Liver (tissue), 3 donors: ENCODE measurements around the gene CXCL14.

Experiments used
- EGR1 ChIP-seq, 2 donors: IDR thresholded peaks; 2 replicates each; pipeline ENCODE4 v1.6.1; 2016 to 2018; ENCODE audit warnings: antibody characterized with exemption in 2 of 2, low read depth in 2 of 2
- FOXA1 ChIP-seq: IDR thresholded peaks from 2 replicates; pipeline ENCODE4 v1.6.1; 2016; ENCODE audit warnings: antibody characterized with exemption
- HNF4A ChIP-seq, 2 donors: conservative IDR thresholded peaks; 2 replicates each; pipeline ENCODE4 v1.6.1; 2016; ENCODE audit warnings: antibody characterized with exemption in 2 of 2, mild to moderate bottlenecking in 2 of 2
- JUND ChIP-seq, 2 donors: IDR thresholded peaks; 2 replicates each; pipeline ENCODE4 v1.6.1; 2016; ENCODE audit warnings: antibody characterized with exemption in 2 of 2
- RAD21 ChIP-seq, 2 donors: IDR thresholded peaks; 2 replicates each; pipeline ENCODE4 v1.6.1; 2016; ENCODE audit warnings: antibody characterized with exemption in 2 of 2, mild to moderate bottlenecking in 2 of 2
- TAF1 ChIP-seq: conservative IDR thresholded peaks from 2 replicates; pipeline ENCODE4 v1.6.1; 2016; ENCODE audit warnings: antibody characterized with exemption, mild to moderate bottlenecking
- YY1 ChIP-seq: IDR thresholded peaks from 2 replicates; pipeline ENCODE4 v1.6.1; 2016; ENCODE audit warnings: antibody characterized with exemption, mild to moderate bottlenecking
- TF ChIP-seq, protein P1 (sequence below): fragments of 150-350 bp; IDR thresholded peaks from 2 replicates; pipeline ENCODE4 v1.5.1; 2017; ENCODE audit warnings: improper control_type of control experiment, low read depth, low read length; ENCODE audit not compliant: missing input control
- TF ChIP-seq, protein P2 (sequence below): IDR thresholded peaks from 2 replicates; pipeline ENCODE4 v1.6.1; 2016; ENCODE audit warnings: antibody characterized with exemption
- TF ChIP-seq, protein P3 (sequence below): IDR thresholded peaks from 2 replicates; pipeline ENCODE4 v1.6.1; 2016; ENCODE audit warnings: antibody characterized with exemption, mild to moderate bottlenecking
- donor health status: healthy.
- donor health status: healthy.

DNA sequence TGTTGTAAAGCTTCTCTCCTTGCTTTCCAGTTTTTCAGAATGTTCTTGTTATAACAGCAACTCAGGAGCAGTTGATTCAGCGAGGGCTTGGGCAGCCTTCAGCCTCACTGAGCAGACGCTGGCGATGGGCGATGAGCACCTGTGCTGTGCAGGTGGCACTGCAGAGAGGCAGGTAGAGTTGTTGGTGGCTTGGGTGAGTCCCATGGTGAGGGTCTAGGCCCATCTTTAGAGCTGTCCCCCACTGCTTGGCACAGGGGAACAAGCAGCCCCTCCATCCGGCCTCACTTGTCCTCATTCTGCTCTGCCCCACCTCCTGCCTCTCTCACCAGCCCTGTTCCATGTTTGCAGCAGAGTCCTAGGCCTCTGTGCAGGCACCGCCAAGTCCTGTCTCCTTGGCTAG, 6.1 kb upstream of the CXCL14 start:
- TF ChIP-seq YY1 (no peak), EGR1 (IDR thresholded peaks at IDR 0.05; ENCODE audit: low read depth in 2 of 2) (no peak), JUND (IDR thresholded peaks at IDR 0.05) (no peak), RAD21 (IDR thresholded peaks at IDR 0.05) (no peak), FOXA1 (no peak), HNF4A (conservative IDR thresholded peaks at IDR 0.05) (no peak), TAF1 (no peak)
- TF ChIP-seq, protein P1, sequence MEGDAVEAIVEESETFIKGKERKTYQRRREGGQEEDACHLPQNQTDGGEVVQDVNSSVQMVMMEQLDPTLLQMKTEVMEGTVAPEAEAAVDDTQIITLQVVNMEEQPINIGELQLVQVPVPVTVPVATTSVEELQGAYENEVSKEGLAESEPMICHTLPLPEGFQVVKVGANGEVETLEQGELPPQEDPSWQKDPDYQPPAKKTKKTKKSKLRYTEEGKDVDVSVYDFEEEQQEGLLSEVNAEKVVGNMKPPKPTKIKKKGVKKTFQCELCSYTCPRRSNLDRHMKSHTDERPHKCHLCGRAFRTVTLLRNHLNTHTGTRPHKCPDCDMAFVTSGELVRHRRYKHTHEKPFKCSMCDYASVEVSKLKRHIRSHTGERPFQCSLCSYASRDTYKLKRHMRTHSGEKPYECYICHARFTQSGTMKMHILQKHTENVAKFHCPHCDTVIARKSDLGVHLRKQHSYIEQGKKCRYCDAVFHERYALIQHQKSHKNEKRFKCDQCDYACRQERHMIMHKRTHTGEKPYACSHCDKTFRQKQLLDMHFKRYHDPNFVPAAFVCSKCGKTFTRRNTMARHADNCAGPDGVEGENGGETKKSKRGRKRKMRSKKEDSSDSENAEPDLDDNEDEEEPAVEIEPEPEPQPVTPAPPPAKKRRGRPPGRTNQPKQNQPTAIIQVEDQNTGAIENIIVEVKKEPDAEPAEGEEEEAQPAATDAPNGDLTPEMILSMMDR: no peak
- TF ChIP-seq, protein P2, sequence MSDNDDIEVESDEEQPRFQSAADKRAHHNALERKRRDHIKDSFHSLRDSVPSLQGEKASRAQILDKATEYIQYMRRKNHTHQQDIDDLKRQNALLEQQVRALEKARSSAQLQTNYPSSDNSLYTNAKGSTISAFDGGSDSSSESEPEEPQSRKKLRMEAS: no peak
- TF ChIP-seq, protein P3, sequence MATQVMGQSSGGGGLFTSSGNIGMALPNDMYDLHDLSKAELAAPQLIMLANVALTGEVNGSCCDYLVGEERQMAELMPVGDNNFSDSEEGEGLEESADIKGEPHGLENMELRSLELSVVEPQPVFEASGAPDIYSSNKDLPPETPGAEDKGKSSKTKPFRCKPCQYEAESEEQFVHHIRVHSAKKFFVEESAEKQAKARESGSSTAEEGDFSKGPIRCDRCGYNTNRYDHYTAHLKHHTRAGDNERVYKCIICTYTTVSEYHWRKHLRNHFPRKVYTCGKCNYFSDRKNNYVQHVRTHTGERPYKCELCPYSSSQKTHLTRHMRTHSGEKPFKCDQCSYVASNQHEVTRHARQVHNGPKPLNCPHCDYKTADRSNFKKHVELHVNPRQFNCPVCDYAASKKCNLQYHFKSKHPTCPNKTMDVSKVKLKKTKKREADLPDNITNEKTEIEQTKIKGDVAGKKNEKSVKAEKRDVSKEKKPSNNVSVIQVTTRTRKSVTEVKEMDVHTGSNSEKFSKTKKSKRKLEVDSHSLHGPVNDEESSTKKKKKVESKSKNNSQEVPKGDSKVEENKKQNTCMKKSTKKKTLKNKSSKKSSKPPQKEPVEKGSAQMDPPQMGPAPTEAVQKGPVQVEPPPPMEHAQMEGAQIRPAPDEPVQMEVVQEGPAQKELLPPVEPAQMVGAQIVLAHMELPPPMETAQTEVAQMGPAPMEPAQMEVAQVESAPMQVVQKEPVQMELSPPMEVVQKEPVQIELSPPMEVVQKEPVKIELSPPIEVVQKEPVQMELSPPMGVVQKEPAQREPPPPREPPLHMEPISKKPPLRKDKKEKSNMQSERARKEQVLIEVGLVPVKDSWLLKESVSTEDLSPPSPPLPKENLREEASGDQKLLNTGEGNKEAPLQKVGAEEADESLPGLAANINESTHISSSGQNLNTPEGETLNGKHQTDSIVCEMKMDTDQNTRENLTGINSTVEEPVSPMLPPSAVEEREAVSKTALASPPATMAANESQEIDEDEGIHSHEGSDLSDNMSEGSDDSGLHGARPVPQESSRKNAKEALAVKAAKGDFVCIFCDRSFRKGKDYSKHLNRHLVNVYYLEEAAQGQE: no peak
